ENCODE measurements around the gene ZDHHC3.

Gene ZDHHC3

GRCh38 chr3:44918087-44918486 is 57.9 kb downstream of the ZDHHC3 start:
- no peak overlapping the region for H3K27ac ChIP-seq
- intact Hi-C loops (cut with DNase I; ENCODE audit: low total_unique reads) = no loop called here
- no peak for TF ChIP-seq CTCF (IDR thresholded peaks at IDR 0.05)

GRCh38 chr3:44915702-44916438 is 60.1 kb downstream of the ZDHHC3 start:
- Histone ChIP-seq H3K9me3 (no peaks in the 10 kb centered on the region), H3K4me1 (peaks cover 0 to 13% (median 3%) of the 10 kb centered on the region in 4 donors), H3K4me3 (no peak overlapping the region), H3K27me3 (no peaks in the 10 kb centered on the region), H3K27ac (no peak overlapping the region), H3K36me3 (peaks cover under 1 to 28% (median 11%) of the 10 kb centered on the region in 3 donors)
- no peak for TF ChIP-seq CTCF (IDR thresholded peaks at IDR 0.05)
- no peak for DNase-seq
- intact Hi-C loops (cut with DNase I; ENCODE audit: low total_unique reads) = no loop called here

More at GRCh38 chr3:44918087-44918486, 57.9 kb downstream of the ZDHHC3 start:
- H3K9me3 ChIP-seq = no peaks in the 10 kb centered on the region
- H3K4me3 ChIP-seq = no peak overlapping the region
- peaks cover 7 to 50% (median 21%) of the 10 kb centered on the region in 3 donors for H3K36me3 ChIP-seq
- H3K4me1 ChIP-seq = peaks cover 0 to 13% (median 3%) of the 10 kb centered on the region in 4 donors
- DNase-seq = no peak
- no peaks in the 10 kb centered on the region for H3K27me3 ChIP-seq

- Histone ChIP-seq H3K27me3 (no peaks in the 10 kb centered on the region), H3K4me1 (peaks cover 0 to 5% (median under 1%) of the 10 kb centered on the region in 4 donors), H3K27ac (no peak overlapping the region), H3K36me3 (peaks cover 0 to 27% (median 11%) of the 10 kb centered on the region in 3 donors), H3K9me3 (no peaks in the 10 kb centered on the region), H3K4me3 (no peak overlapping the region)
- no peak for TF ChIP-seq CTCF (IDR thresholded peaks at IDR 0.05)
- no peak for DNase-seq
- intact Hi-C loops (cut with DNase I; ENCODE audit: low total_unique reads) = no loop called here
Observed at GRCh38 chr3:44914936-44915335, 61.0 kb downstream of the ZDHHC3 start.

GRCh38 chr3:44913868-44914468 is 62.0 kb downstream of the ZDHHC3 start:
- H3K4me3 ChIP-seq = no peak overlapping the region
- peak; percentile 60 to 75 for TF ChIP-seq CTCF (IDR thresholded peaks at IDR 0.05)
- intact Hi-C loops (cut with DNase I; ENCODE audit: low total_unique reads) = no loop called here
- H3K27me3 ChIP-seq = peaks cover 0 to 9% of the 10 kb centered on the region in 2 donors
- peak; percentile 32 to 70 for DNase-seq
- no peak overlapping the region for H3K27ac ChIP-seq
- no peaks in the 10 kb centered on the region for H3K9me3 ChIP-seq
- H3K4me1 ChIP-seq = no peaks in the 10 kb centered on the region
- peaks cover 0 to 27% (median 11%) of the 10 kb centered on the region in 3 donors for H3K36me3 ChIP-seq

GRCh38 chr3:44910693-44911092 is 65.3 kb downstream of the ZDHHC3 start:
- intact Hi-C loops (cut with DNase I; ENCODE audit: low total_unique reads) = no loop called here
- H3K9me3 ChIP-seq = no peaks in the 10 kb centered on the region
- no peak for DNase-seq
- no peaks in the 10 kb centered on the region for H3K36me3 ChIP-seq
- peaks cover 0 to 10% of the 10 kb centered on the region in 2 donors for H3K27me3 ChIP-seq
- no peak overlapping the region for H3K27ac ChIP-seq
- no peaks in the 10 kb centered on the region for H3K4me1 ChIP-seq
- no peak overlapping the region for H3K4me3 ChIP-seq
- TF ChIP-seq CTCF (IDR thresholded peaks at IDR 0.05) = no peak
